GM19372 (cell line): ENCODE results near the gene ZSWIM1.
A peak's percentile ranks its signal among the peaks of the same experiment; 100 is the strongest.
"Not testable (repeated sequence)": the region's sequence is repeated elsewhere in the genome, so short reads cannot be mapped to it uniquely, and the experiment has no call there.

Experiments used
- ATAC-seq: cut with Tn5 transposase; IDR thresholded peaks from one replicate; pipeline ENCODE4 v1.9.1; 2021; ENCODE audit warnings: mild to moderate bottlenecking, low read depth, moderate library complexity; ENCODE audit not compliant: unreplicated experiment

ZSWIM1 gene

GRCh38 chr20:45886590-45887345 is 5.7 kb downstream of the ZSWIM1 start:
- ATAC-seq: no peak

GRCh38 chr20:45887346-45887715 is 6.3 kb downstream of the ZSWIM1 start, which contains the start of gene SPATA25:
SPATA25 (minus strand) TSS chr20:45887622; CDS start chr20:45887590, 32 bp downstream.
- ATAC-seq: no peak

DNA sequence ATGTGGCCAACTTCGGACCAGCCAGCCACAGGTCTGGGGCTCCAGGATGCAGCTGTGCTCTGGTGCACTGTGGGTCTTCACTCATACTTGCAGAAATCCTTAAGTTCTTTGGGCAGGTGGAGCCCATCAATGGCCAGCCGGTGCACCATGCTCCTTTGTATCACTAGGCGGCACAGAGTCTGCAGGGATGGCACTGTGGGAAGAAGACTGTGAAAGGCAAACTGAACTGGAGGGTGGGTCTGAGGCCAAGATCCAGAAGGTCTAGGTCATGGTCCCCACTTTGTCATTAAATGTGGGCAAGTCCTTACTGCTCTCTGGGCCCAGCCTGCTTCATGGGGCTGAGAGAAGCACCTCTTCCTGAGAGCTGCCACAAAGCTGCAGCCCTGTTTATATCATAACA is 7.7 kb downstream of the ZSWIM1 start:
- no peak for ATAC-seq

- ATAC-seq: no peak
Observed at GRCh38 chr20:45890077-45890984, 9.3 kb downstream of the ZSWIM1 start.

- ATAC-seq: peak; percentile 87
Observed at GRCh38 chr20:45890985-45891983, 10.3 kb downstream of the ZSWIM1 start, which contains the start of the genes CTSA and NEURL2. CTSA (plus strand) TSS chr20:45891335; CDS start chr20:45891569, 234 bp downstream. NEURL2 (minus strand) TSS chr20:45891208; CDS start chr20:45890991, 217 bp downstream.

GRCh38 chr20:45892049-45892825 is 11.2 kb downstream of the ZSWIM1 start:
- ATAC-seq: no peak

- ATAC-seq: no peak
Observed at GRCh38 chr20:45892828-45893500, 11.9 kb downstream of the ZSWIM1 start.

- no peak for ATAC-seq
Observed at GRCh38 chr20:45893831-45894230, 12.8 kb downstream of the ZSWIM1 start.

- ATAC-seq: no peak
Observed at GRCh38 chr20:45894797-45895196, 13.8 kb downstream of the ZSWIM1 start.

- ATAC-seq: no peak
Observed at GRCh38 chr20:45896641-45897161, 15.7 kb downstream of the ZSWIM1 start.

GRCh38 chr20:45897289-45897688 is 16.3 kb downstream of the ZSWIM1 start:
- no peak for ATAC-seq

- no peak for ATAC-seq
Observed at GRCh38 chr20:45897692-45898091, 16.7 kb downstream of the ZSWIM1 start.

- no peak for ATAC-seq
Observed at GRCh38 chr20:45898285-45898684, 17.3 kb downstream of the ZSWIM1 start.

- no peak for ATAC-seq
Observed at GRCh38 chr20:45899046-45899835, 18.2 kb downstream of the ZSWIM1 start.

- not testable (repeated sequence) for ATAC-seq
Observed at GRCh38 chr20:45901332-45901731, 20.3 kb downstream of the ZSWIM1 start.

- no peak for ATAC-seq
Observed at GRCh38 chr20:45902199-45902701, 21.2 kb downstream of the ZSWIM1 start.
